ENCODE measurements around the gene MGAT4A. TPM values are rescaled to one million over a fixed set of nuclear protein-coding genes. Genes with fewer than 3 reads are reported as not detected.

Gene MGAT4A
- total and polyA plus RNA-seq, 2 of the 13 experiments (the other 11 are each of a cell fraction or from before 2014, with no cell fraction given), result 47.2 to 90.9 TPM

DNA sequence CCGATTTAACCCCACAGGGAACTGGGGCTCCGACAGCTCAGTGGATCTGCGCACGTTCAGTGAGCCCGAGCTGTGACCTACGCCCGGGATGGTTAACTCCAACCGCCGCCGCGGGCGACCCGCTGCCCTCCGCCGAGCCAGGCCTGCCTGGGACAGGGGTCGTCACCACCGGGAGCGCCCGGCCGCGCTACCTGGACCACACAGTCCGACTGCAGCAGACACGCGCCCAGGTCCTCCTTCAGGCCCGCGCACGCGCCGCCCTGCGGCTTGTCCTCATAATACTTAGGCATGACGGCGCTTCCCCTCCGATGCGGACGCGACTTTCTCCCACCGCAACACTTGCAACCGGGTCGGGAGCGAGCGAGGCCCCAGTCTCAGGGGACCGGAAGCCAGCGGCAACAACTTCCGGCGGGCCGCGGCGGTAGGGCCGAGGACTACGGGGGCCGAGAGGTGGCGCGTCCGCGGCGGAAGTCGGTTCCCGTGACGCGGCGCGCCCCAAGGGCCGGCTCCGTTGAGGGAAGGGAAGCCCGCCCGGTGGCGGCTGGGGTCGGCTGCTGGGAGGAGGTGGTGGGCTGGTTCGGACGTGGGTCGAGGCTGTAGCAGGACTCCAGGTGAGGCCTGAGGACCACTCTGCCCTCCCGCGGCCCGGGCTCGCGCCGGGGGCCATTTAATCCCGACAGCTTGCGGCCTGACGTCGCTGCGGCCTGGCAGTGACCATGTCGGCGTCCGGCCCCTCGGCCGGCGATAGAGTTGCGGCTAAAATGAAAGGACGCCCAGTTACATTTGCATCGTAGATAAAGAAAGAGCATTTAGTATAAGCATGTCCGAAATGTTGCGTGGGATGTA, 122.6 kb downstream of the MGAT4A start, which contains the start of the genes COA5 and UNC50 (continued):
- TF ChIP-seq NR2F1 (CRISPR knock-in tag; IDR thresholded peaks at IDR 0.05) (no peak), PPARG (CRISPR knock-in tag; conservative IDR thresholded peaks at IDR 0.05) (peak; percentile 41), HNRNPH1 (optimal IDR thresholded peaks at IDR 0.05; ENCODE audit: low read depth, low read length) (peak; percentile 75), ZNF777 (CRISPR knock-in tag; IDR thresholded peaks at IDR 0.05) (peak; percentile 76), DPF2 (CRISPR knock-in tag; IDR thresholded peaks at IDR 0.05; ENCODE audit: borderline replicate concordance, low read depth) (peak; percentile 46; the same call in 1 of the 2 replicates), FOXP1 (IDR thresholded peaks at IDR 0.05) (no peak), FOXP1 (CRISPR knock-in tag; IDR thresholded peaks at IDR 0.05) (0 out of 2 replicates have a peak, but pooled peaks have one; percentile 35), EHMT2 (IDR thresholded peaks at IDR 0.05; ENCODE audit: borderline replicate concordance, low read depth, low read length) (no peak), ZFP36L2 (CRISPR knock-in tag; IDR thresholded peaks at IDR 0.05) (no peak; the same call in 1 of the 2 replicates), ZBTB8A (CRISPR knock-in tag; IDR thresholded peaks at IDR 0.05; ENCODE audit: borderline replicate concordance, low read depth) (peak; percentile 70; the same call in 1 of the 2 replicates), FOXK1 (CRISPR knock-in tag; IDR thresholded peaks at IDR 0.05; ENCODE audit: borderline replicate concordance, low read depth) (peak; percentile 97), ZNF562 (CRISPR knock-in tag; IDR thresholded peaks at IDR 0.05; ENCODE audit: borderline replicate concordance) (no peak), MIER2 (CRISPR knock-in tag; IDR thresholded peaks at IDR 0.05) (peak; percentile 17), HHEX (CRISPR knock-in tag; IDR thresholded peaks at IDR 0.05) (0 out of 2 replicates have a peak, but pooled peaks have one; percentile 6), CENPBD1 (CRISPR knock-in tag; IDR thresholded peaks at IDR 0.05; ENCODE audit: borderline replicate concordance, low read depth) (peak; percentile 59; the same call in 1 of the 2 replicates), RARG (CRISPR knock-in tag; IDR thresholded peaks at IDR 0.05; ENCODE audit: low read depth) (no peak; the same call in 1 of the 2 replicates), REST (IDR thresholded peaks at IDR 0.05; ENCODE audit: borderline replicate concordance in 1 of 2, low read depth in 1 of 2, low read length in 2 of 2) (peak in 1 of 2 experiments; percentile 81; a peak in 1 of 4 replicates), FOXO1 (CRISPR knock-in tag; IDR thresholded peaks at IDR 0.05) (peak; percentile 70), AHR (CRISPR knock-in tag; IDR thresholded peaks at IDR 0.05) (peak; percentile 82), AGO1 (IDR thresholded peaks at IDR 0.05; ENCODE audit: low read depth, low read length, poor library complexity, severe bottlenecking) (peak; percentile 77), HNRNPL (IDR thresholded peaks at IDR 0.05; ENCODE audit: low read depth, low read length) (0 out of 2 replicates have a peak, but pooled peaks have one; percentile 36), RELA (CRISPR knock-in tag; IDR thresholded peaks at IDR 0.05) (0 out of 2 replicates have a peak, but pooled peaks have one; percentile 81), ZNF329 (CRISPR knock-in tag; IDR thresholded peaks at IDR 0.05; ENCODE audit: low read depth) (peak; percentile 74)
- TF ChIP-seq, protein P1, sequence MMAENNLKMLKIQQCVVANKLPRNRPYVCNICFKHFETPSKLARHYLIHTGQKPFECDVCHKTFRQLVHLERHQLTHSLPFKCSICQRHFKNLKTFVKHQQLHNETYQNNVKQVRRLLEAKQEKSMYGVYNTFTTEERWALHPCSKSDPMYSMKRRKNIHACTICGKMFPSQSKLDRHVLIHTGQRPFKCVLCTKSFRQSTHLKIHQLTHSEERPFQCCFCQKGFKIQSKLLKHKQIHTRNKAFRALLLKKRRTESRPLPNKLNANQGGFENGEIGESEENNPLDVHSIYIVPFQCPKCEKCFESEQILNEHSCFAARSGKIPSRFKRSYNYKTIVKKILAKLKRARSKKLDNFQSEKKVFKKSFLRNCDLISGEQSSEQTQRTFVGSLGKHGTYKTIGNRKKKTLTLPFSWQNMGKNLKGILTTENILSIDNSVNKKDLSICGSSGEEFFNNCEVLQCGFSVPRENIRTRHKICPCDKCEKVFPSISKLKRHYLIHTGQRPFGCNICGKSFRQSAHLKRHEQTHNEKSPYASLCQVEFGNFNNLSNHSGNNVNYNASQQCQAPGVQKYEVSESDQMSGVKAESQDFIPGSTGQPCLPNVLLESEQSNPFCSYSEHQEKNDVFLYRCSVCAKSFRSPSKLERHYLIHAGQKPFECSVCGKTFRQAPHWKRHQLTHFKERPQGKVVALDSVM (CRISPR knock-in tag; IDR thresholded peaks at IDR 0.05), result peak; percentile 78
